BJ (cell line): Measurements from ENCODE around the gene DGUOK. TPM values are rescaled to one million over a fixed set of nuclear protein-coding genes. Genes with fewer than 3 reads are reported as not detected.
A peak's percentile ranks its signal among the peaks of the same experiment; 100 is the strongest.

ENCODE experiments used
- CTCF ChIA-PET: fragments of 350-600 bp; formaldehyde crosslinking; extraction: SDS; loops from one replicate; lab custom pipeline; 2021; ENCODE audit warnings: antibody characterized with exemption, inconsistent platforms; lab: Yijun Ruan, JAX
- POLR2A ChIA-PET: fragments of 300-600 bp; sonication (Branson Sonifier 250); formaldehyde crosslinking; extraction: SDS; loops from one replicate; lab custom pipeline; 2021; ENCODE audit warnings: antibody characterized with exemption; lab: Charles Lee
- DNase-seq: peaks from one replicate; pipeline ENCODE4 v3.0.0-alpha.2; 2011; ENCODE audit warnings: low read depth
- H3K27me3 ChIP-seq: 2 replicates; pipeline ENCODE4 v1.6.0; 2011; ENCODE audit warnings: low read length; ENCODE audit not compliant: control insufficient read depth, insufficient read depth
- H3K36me3 ChIP-seq: 2 replicates; pipeline ENCODE4 v1.5.1; 2011; ENCODE audit warnings: low read length; ENCODE audit not compliant: control insufficient read depth, insufficient read depth
- H3K4me3 ChIP-seq: 2 replicates; pipeline ENCODE4 v1.5.1; 2011; ENCODE audit warnings: low read depth, mild to moderate bottlenecking, control low read depth, low read length
- polyA plus RNA-seq: library from polyadenylated mRNA; depleted of rRNA; stranded (reverse); fragments of >200 nt; gene quantifications from 2 replicates; pipeline ENCODE4 v1.2.3, GENCODE V29; 2011
- TF ChIP-seq, protein P1 (sequence below): IDR thresholded peaks from 2 replicates; pipeline ENCODE4 v1.5.1; 2011; ENCODE audit warnings: low read depth, mild to moderate bottlenecking, control low read depth, inconsistent platforms, low read length, moderate library complexity; ENCODE audit not compliant: insufficient read depth

DGUOK gene
- polyA plus RNA-seq, 1 experiment, result 79.8 TPM

DNA sequence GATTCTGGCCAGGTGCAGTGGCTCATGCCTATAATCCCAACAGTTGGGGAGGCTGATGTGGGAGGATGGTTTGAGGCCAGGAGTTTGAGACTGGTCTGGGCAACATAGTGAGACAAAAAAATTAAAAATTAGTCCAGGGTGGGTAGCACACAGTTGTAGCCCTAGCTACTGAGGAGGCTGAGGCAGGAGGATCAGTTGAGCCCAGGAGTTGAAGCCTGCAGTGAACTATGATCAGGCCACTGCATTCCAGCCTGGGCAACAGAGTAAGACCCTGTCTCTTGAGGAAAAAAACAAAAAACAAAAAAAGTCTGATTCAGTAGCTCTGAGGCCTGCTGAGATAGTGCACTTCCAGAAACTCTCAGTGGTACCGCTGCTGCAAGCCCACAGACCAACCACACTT, 50.1 kb downstream of the DGUOK start:
- TF ChIP-seq, protein P1, sequence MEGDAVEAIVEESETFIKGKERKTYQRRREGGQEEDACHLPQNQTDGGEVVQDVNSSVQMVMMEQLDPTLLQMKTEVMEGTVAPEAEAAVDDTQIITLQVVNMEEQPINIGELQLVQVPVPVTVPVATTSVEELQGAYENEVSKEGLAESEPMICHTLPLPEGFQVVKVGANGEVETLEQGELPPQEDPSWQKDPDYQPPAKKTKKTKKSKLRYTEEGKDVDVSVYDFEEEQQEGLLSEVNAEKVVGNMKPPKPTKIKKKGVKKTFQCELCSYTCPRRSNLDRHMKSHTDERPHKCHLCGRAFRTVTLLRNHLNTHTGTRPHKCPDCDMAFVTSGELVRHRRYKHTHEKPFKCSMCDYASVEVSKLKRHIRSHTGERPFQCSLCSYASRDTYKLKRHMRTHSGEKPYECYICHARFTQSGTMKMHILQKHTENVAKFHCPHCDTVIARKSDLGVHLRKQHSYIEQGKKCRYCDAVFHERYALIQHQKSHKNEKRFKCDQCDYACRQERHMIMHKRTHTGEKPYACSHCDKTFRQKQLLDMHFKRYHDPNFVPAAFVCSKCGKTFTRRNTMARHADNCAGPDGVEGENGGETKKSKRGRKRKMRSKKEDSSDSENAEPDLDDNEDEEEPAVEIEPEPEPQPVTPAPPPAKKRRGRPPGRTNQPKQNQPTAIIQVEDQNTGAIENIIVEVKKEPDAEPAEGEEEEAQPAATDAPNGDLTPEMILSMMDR, result no peak
- no peak for DNase-seq
- H3K4me3 ChIP-seq, result no peak overlapping the region
- H3K36me3 ChIP-seq, result no peaks in the 10 kb centered on the region
- POLR2A ChIA-PET, result no interaction called here
- no peaks in the 10 kb centered on the region for H3K27me3 ChIP-seq
- CTCF ChIA-PET, result interaction anchor here (0.6 kb wide), 1 partner anchor 103 kb away, joined by 6 read pairs; no protein-coding TSS in a partner anchor

DNA sequence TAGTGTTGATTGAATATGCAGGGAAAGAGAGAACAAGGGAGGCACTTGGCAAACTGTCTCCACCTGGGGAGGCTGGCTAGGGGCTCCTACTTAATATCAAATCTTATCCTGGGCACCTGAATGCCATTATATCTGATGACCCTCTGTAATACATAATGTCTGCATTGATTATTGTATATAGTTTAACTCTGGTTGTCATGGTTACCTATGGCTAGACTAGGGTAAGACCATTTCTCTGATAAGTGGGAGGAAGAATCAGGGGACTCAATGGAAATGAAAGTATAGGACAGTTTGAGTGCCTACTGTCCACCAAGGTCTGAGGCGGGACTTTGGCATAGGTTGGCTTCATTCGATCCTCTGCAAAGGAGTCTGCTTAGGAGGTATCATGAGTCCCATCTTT, 50.8 kb downstream of the DGUOK start:
- POLR2A ChIA-PET, result no interaction called here
- no peaks in the 10 kb centered on the region for H3K36me3 ChIP-seq
- TF ChIP-seq, protein P1, result no peak
- CTCF ChIA-PET, result interaction anchor here (0.6 kb wide), 2 partner anchors 104 to 136 kb away, joined by 6 read pairs; no protein-coding TSS in a partner anchor
- H3K27me3 ChIP-seq, result no peaks in the 10 kb centered on the region
- H3K4me3 ChIP-seq, result no peak overlapping the region
- DNase-seq, result no peak

DNA sequence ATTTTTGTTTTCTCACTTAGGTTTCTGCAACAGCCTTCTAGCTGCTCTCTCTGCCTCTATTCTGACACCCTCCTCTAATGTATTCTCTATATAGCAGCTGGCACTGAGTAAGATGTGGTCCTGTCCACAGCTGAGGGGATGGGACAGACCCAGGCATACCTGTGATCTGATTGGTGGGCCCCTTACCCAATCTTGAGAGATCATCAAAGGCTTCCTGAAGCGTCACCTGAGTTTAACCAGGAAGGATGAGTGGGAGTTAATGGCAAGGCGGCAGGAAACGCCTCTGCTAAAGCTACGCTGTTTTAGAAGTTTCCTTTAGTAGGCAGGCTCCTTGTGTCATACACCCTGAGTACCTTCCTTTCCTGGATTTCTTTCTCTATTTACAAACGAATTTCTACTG, 52.3 kb downstream of the DGUOK start:
- DNase-seq, result no peak
- H3K36me3 ChIP-seq, result no peaks in the 10 kb centered on the region
- POLR2A ChIA-PET, result interaction anchor here (1.0 kb wide), 1 partner anchor 23 kb away, joined by 3 read pairs; no protein-coding TSS in a partner anchor
- TF ChIP-seq, protein P1, result no peak
- no peak overlapping the region for H3K4me3 ChIP-seq
- no peaks in the 10 kb centered on the region for H3K27me3 ChIP-seq
- CTCF ChIA-PET, result interaction anchor here (1.1 to 1.2 kb wide), 2 partner anchors 9 kb away, joined by 4 read pairs; no protein-coding TSS in a partner anchor

DNA sequence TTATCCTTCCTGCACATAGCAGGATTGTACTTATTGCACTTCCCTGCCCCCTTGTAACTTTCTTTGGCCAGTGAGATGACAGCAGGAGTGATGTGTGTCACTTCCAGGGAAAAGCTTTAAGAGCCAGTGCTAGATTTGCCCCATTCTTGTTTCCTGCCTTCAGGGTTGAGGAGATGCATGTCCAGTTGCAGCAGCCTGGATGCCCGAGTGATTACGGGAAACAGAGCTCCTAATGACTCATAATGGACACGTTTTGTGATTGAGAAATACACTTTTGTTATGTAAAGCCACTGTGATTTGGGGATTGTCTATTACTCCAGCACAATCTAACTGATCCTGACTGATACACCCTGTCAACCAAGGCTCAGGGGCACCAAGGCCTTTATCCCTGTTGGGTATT, 53.0 kb downstream of the DGUOK start:
- Histone ChIP-seq H3K4me3 (no peak overlapping the region), H3K27me3 (no peaks in the 10 kb centered on the region), H3K36me3 (no peaks in the 10 kb centered on the region)
- ChIA-PET POLR2A (interaction anchor here (1.0 kb wide), 1 partner anchor 23 kb away, joined by 3 read pairs; no protein-coding TSS in a partner anchor), CTCF (interaction anchor here (1.1 to 1.2 kb wide), 2 partner anchors 8 to 10 kb away, joined by 4 read pairs; no protein-coding TSS in a partner anchor)
- TF ChIP-seq, protein P1, result no peak
- peak; percentile 46 for DNase-seq

DNA sequence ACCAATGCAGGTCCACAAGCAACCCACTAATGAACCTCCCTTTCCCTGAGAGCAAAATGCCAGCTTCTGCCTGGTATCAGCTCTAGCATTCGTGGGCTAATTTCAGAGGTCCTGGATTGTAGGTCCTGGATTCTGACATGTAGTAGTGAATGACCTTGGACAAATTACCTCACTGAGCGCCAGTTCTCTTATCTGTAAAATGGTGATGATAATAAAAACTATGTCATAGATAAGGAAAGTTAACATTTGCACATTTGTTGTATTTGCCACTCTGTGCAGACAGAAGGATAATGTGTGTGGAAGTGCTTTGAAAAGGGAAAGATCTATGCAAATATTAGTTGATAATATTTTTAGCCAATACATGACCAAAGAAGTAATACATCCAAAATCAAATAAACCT, 53.9 kb downstream of the DGUOK start:
- CTCF ChIA-PET, result no interaction called here
- Histone ChIP-seq H3K4me3 (no peak overlapping the region), H3K27me3 (no peaks in the 10 kb centered on the region), H3K36me3 (no peaks in the 10 kb centered on the region)
- TF ChIP-seq, protein P1, result no peak
- POLR2A ChIA-PET, result no interaction called here
- no peak for DNase-seq
